ENCODE results near the gene PLS3.

DNA sequence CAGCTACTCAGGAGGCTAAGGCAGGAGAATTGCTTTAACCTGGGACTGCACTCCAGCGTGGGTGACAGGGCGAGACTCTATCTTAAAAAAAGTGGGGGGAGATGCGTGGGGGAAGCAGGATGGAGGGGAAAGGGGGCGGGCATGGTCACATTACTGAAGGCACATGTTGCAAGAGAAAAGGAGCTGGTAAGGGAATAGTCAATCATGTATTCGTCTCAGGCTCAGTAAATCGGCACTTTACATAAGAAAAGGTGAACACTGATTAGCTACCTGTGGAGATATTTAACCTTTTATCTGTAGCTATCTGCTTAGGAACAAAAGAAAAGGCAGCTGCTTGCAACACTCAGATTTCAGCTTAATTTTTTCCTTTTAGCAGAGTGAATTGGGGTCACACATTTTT is 132.5 kb downstream of the PLS3 start:
- TF ChIP-seq ATM (IDR thresholded peaks at IDR 0.05; ENCODE audit: borderline replicate concordance) = no peak
- TF ChIP-seq ZFY (CRISPR knock-in tag; IDR thresholded peaks at IDR 0.05) = no peak
- TF ChIP-seq ZKSCAN1 (IDR thresholded peaks at IDR 0.05; ENCODE audit: low read length) = no peak
- TF ChIP-seq KDM5A (IDR thresholded peaks at IDR 0.05; ENCODE audit: borderline replicate concordance, low read length) = no peak
- TF ChIP-seq, protein P1, sequence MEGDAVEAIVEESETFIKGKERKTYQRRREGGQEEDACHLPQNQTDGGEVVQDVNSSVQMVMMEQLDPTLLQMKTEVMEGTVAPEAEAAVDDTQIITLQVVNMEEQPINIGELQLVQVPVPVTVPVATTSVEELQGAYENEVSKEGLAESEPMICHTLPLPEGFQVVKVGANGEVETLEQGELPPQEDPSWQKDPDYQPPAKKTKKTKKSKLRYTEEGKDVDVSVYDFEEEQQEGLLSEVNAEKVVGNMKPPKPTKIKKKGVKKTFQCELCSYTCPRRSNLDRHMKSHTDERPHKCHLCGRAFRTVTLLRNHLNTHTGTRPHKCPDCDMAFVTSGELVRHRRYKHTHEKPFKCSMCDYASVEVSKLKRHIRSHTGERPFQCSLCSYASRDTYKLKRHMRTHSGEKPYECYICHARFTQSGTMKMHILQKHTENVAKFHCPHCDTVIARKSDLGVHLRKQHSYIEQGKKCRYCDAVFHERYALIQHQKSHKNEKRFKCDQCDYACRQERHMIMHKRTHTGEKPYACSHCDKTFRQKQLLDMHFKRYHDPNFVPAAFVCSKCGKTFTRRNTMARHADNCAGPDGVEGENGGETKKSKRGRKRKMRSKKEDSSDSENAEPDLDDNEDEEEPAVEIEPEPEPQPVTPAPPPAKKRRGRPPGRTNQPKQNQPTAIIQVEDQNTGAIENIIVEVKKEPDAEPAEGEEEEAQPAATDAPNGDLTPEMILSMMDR (CRISPR knock-in tag; IDR thresholded peaks at IDR 0.05) = no peak
- TF ChIP-seq JUN (CRISPR knock-in tag; IDR thresholded peaks at IDR 0.05) = no peak
- TF ChIP-seq PRMT3 (CRISPR knock-in tag; IDR thresholded peaks at IDR 0.05; ENCODE audit: borderline replicate concordance, low read depth) = no peak
- no peak for TF ChIP-seq HNRNPLL (IDR thresholded peaks at IDR 0.05; ENCODE audit: low read depth, low read length, poor library complexity, severe bottlenecking)
- no peak for TF ChIP-seq NKX3-1 (CRISPR knock-in tag; IDR thresholded peaks at IDR 0.05)
- TF ChIP-seq, protein P2, sequence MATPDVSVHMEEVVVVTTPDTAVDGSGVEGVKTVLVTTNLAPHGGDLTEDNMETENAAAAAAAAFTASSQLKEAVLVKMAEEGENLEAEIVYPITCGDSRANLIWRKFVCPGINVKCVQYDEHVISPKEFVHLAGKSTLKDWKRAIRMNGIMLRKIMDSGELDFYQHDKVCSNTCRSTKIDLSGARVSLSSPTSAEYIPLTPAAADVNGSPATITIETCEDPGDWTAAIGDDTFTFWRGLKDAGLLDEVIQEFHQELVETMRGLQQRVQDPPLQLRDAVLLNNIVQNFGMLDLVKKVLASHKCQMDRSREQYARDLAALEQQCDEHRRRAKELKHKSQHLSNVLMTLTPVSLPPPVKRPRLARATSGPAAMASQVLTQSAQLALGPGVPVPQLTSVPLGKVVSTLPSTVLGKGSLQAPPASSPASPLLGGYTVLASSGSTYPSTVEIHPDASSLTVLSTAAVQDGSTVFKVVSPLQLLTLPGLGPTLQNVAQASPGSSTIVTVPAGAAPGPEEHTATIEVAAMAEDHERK (CRISPR knock-in tag; IDR thresholded peaks at IDR 0.05; ENCODE audit: low read depth) = no peak
- no peak for TF ChIP-seq CBX1 (IDR thresholded peaks at IDR 0.05; ENCODE audit: low read depth)
